Umbilical cord (tissue), 2 donors: Measurements from ENCODE around the gene ZNF841. TPM values are rescaled to one million over a fixed set of nuclear protein-coding genes. Genes with fewer than 3 reads are reported as not detected.
A peak's percentile ranks its signal among the peaks of the same experiment; 100 is the strongest.
"Not testable (repeated sequence)": the region's sequence is repeated elsewhere in the genome, so short reads cannot be mapped to it uniquely, and the experiment has no call there.

Experiments used
- DNase-seq: peaks from one replicate; pipeline ENCODE4 v3.0.0-alpha.2; 2015; ENCODE audit warnings: low spot score
- total RNA-seq: library from RNA; depleted of rRNA; stranded (reverse); fragments of >200 nt; gene quantifications from one replicate; pipeline ENCODE4 v1.2.3, GENCODE V29; 2014; ENCODE audit warnings: low replicate concordance; ENCODE audit not compliant: insufficient read depth

ZNF841 gene
- total RNA-seq, 1 donor from 2014 or later, result 58.5 TPM

- no peak for DNase-seq
Measured at GRCh38 chr19:52069653-52070052, 25.9 kb downstream of the ZNF841 start.

GRCh38 chr19:52066258-52066863 is 29.2 kb downstream of the ZNF841 start:
- no peak for DNase-seq

GRCh38 chr19:52065399-52065798 is 30.2 kb downstream of the ZNF841 start:
- no peak for DNase-seq

GRCh38 chr19:52056480-52056879 is 39.1 kb downstream of the ZNF841 start:
- DNase-seq, result not testable (repeated sequence)

GRCh38 chr19:52051736-52052135 is 43.8 kb downstream of the ZNF841 start:
- not testable (repeated sequence) for DNase-seq

DNA sequence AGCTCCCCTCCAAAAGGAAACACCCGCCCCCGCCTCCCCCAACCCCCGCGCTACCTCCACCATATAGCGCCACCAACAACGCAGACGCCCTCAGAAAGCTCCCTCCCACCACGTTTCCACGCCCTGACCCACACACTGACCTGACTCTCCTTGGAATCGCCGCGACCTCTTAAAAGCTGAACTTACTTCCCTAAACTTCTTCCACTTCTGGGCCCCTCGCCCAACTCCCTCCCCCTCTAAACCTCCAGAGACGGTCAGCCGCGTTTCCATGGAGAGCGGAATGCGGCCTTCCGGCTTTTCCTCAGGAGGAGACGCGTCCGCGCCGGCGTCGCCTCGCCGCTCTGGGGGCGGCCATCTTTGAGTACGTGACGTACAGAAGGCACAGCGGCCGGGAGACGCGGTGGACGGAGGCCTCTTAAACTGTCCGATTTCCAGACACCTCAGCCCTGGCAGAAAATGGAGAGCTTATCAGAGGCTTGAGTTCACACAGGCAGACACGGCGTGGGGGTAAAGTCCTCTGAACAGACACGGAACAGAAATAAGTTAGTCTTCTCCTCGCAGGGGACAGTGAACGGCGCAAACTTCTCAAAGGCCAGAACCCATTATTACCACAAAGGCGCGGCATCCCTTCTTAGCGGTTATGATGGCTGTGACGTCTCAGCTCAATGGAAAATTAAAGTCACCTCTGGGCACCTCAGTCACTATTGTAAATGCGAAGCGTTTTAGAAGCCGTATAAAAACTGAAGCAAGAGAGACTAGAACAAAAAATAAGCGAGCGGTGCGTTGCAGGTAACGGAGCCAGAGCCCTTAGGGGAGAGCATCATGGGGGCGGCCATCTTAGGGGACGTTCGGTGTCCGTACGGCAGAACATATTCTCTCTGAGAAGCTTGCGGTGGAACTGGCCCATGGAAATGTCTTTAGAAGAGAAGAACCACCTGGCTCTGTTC is 46.7 kb downstream of the ZNF841 start, which contains the start of gene ZNF432:
TSS of gene ZNF432 (minus strand) at position 284 of the 947 bp plus-strand sequence. CDS start 1,970 bp downstream, outside the sequence.
- DNase-seq, result peak; percentile 98

GRCh38 chr19:52039169-52039568 is 56.4 kb downstream of the ZNF841 start:
- DNase-seq, result no peak

DNA sequence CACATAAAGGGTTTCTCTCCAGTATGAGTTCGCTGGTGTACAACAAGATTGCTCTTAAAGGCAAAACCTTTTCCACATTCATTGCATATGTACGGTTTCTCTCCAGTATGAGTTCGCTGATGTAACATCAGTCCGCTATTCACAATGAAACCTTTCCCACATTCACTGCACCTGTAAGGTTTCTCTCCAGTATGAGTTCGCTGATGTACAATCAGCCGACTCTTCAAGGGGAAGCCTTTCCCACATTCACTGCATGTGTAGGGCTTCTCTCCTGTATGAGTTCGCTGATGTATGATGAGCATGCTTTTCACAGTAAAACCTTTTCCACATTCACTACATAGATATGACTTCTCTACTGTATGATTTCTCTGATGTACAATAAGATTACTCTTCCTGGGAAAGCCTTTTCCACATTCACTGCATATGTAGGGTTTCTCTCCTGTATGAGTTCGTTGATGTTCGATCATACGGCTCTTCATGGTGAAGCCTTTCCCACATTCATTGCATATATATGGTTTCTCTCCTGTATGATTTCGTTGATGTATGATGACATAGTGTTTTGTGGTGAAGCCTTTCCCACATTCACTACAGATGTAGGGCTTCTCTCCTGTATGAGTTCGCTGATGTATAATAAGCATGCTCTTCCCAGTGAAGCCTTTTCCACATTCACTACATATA is 61.4 kb downstream of the ZNF841 start:
- DNase-seq, result no peak

- no peak for DNase-seq
Measured at GRCh38 chr19:52028780-52029123, 66.8 kb downstream of the ZNF841 start.

- DNase-seq, result peak; percentile 95
Measured at GRCh38 chr19:52028027-52028779, 67.4 kb downstream of the ZNF841 start, which contains the start of gene ZNF614. Gene ZNF614, minus strand, starts transcription at chr19:52028379. Its CDS starts 2,634 bp downstream, at chr19:52025745.

GRCh38 chr19:52026255-52026990 is 69.1 kb downstream of the ZNF841 start:
- not testable (repeated sequence) for DNase-seq

DNA sequence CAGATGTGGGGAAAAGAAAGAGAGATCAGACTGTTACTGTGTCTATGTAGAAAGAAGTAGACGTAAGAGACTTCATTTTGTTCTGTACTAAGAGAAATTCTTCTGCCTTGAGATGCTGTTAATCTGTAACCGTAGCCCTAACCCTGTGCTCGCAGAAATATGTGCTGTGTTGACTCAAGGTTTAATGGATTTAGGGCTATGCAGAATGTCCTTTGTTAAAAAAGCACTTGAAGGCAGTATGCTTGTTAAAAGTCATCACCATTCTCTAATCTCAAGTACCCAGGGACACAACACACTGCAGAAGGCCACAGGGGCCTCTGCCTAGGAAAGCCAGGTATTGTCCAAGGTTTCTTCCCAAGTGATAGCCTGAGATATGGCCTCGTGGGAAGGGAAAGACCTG is 71.1 kb downstream of the ZNF841 start:
- not testable (repeated sequence) for DNase-seq

- DNase-seq, result no peak
Measured at GRCh38 chr19:52022193-52022592, 73.4 kb downstream of the ZNF841 start.

GRCh38 chr19:52020506-52020905 is 75.1 kb downstream of the ZNF841 start:
- DNase-seq, result no peak

Other genes starting within 250 kb of the ZNF841 start
- gene ZNF577, start 207.8 kb downstream of the ZNF841 start, total RNA-seq, result 45.0 TPM
- 10.8 TPM for gene ZNF649, start 190.7 kb downstream of the ZNF841 start, total RNA-seq
- gene ZNF613, start 168.3 kb downstream of the ZNF841 start, total RNA-seq, result 11.8 TPM
- gene ZNF350, start 108.9 kb downstream of the ZNF841 start, total RNA-seq, result 13.2 TPM
- gene ZNF615, start 87.6 kb downstream of the ZNF841 start, total RNA-seq, result 18.1 TPM
- gene ZNF614, start 67.4 kb downstream of the ZNF841 start, total RNA-seq, result 12.0 TPM
- 15.6 TPM for gene ZNF432, start 46.9 kb downstream of the ZNF841 start, total RNA-seq
- gene ZNF616, start 44.2 kb upstream of the ZNF841 start, total RNA-seq, result 19.7 TPM
- gene ZNF836, start 75.9 kb upstream of the ZNF841 start, total RNA-seq, result 11.6 TPM
- 39.5 TPM for gene PPP2R1A, start 94.3 kb upstream of the ZNF841 start, total RNA-seq
- 25.3 TPM for gene ZNF766, start 173.8 kb upstream of the ZNF841 start, total RNA-seq
- gene ZNF480, start 201.4 kb upstream of the ZNF841 start, total RNA-seq, result 12.3 TPM
- 9.9 TPM for gene ZNF610, start 240.5 kb upstream of the ZNF841 start, total RNA-seq